ENCODE results near the gene PISD.

The PISD gene

GRCh38 chr22:31615940-31616314 lies 46.1 kb downstream of the PISD start:
- DNase-seq (ENCODE audit: low spot score), result peak; percentile 64

GRCh38 chr22:31615491-31615860 lies 46.5 kb downstream of the PISD start:
- DNase-seq (ENCODE audit: low spot score), result no peak
- TF ChIP-seq CTCF (IDR thresholded peaks at IDR 0.05; ENCODE audit: extremely low read depth, missing control alignments), result no peak

More at GRCh38 chr22:31615940-31616314, 46.1 kb downstream of the PISD start:
- TF ChIP-seq CTCF (IDR thresholded peaks at IDR 0.05; ENCODE audit: extremely low read depth, missing control alignments), result no peak

DNA sequence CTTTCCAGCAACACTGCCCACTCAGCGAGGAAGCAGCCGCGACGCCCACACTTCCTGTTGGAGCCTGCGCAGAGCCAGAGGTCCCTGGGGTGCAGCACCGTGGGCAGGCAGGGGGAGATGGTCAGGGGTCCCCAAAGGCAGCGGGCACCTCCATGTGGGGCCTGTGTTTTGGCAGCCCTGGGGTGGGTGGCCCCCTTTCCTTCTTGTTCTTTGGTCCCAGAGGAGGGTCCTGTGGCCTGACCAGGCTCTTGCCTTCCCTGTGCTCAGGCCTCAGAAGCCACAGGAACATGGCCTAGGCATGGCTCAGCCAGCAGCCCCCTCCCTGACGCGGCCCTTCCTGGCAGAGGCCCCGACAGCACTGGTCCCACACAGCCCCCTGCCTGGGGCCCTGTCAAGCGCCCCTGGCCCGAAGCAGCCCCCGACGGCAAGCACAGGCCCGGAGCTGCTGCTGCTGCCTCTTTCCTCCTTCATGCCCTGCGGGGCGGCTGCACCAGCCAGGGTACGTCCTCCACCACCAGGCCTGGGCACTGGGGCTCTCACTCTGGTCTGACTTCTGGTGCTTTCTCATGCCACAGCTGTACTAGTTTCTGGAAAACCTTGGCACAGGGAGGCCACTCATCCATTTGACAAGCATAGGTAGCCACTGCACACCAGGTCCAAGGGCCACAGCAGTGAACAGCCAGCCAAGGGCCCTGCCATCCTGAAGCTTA lies 47.1 kb downstream of the PISD start:
- DNase-seq (ENCODE audit: low spot score), result no peak
- no peak for TF ChIP-seq CTCF (IDR thresholded peaks at IDR 0.05; ENCODE audit: extremely low read depth, missing control alignments)

- DNase-seq (ENCODE audit: low spot score), result no peak
- TF ChIP-seq CTCF (IDR thresholded peaks at IDR 0.05; ENCODE audit: extremely low read depth, missing control alignments), result no peak
These were observed 48.1 kb downstream of the PISD start for GRCh38 chr22:31613904-31614296.

GRCh38 chr22:31613286-31613903 lies 48.6 kb downstream of the PISD start:
- no peak for DNase-seq (ENCODE audit: low spot score)
- no peak for TF ChIP-seq CTCF (IDR thresholded peaks at IDR 0.05; ENCODE audit: extremely low read depth, missing control alignments)

DNA sequence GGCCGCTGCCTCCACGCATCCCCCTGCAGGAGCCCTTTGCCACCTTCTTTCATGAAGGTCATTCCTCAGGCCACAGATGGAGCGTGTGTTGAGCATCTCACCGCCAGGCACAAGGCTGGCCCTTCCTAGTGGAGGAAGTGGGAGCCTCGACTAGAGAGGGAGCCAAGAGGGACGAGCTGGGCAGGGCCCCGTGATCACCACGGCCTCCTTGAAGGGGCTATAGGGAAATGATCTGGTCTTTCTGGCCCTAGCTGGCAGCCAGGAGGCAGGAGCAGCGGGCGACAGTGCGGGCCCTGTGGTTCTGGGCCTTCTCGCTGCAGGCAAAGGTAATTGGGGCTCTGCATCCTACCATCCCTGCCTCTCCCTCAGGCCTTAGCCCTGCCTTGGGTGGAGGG lies 49.1 kb downstream of the PISD start:
- TF ChIP-seq CTCF (IDR thresholded peaks at IDR 0.05; ENCODE audit: extremely low read depth, missing control alignments), result no peak
- DNase-seq (ENCODE audit: low spot score), result no peak

- DNase-seq (ENCODE audit: low spot score), result no peak
- TF ChIP-seq CTCF (IDR thresholded peaks at IDR 0.05; ENCODE audit: extremely low read depth, missing control alignments), result no peak
These were observed 50.8 kb downstream of the PISD start for GRCh38 chr22:31611061-31611760.
